MV-4-11 (cell line): ENCODE data around the gene CABLES1.

ENCODE experiments used
- DNase-seq: peaks from one replicate; lab custom pipeline; 2025; lab: John Stamatoyannopoulos, UW

The CABLES1 gene

GRCh38 chr18:23194155-23194996 is 59.1 kb downstream of the CABLES1 start:
- DNase-seq, result no peak

- DNase-seq, result no peak
Observed at GRCh38 chr18:23194997-23195957, 60.0 kb downstream of the CABLES1 start.

GRCh38 chr18:23196119-23197007 is 61.1 kb downstream of the CABLES1 start:
- DNase-seq, result no peak

- no peak for DNase-seq
Observed at GRCh38 chr18:23198217-23198845, 63.0 kb downstream of the CABLES1 start.

- no peak for DNase-seq
Observed at GRCh38 chr18:23200756-23201155, 65.5 kb downstream of the CABLES1 start.

- DNase-seq, result no peak
Observed at GRCh38 chr18:23201741-23202140, 66.5 kb downstream of the CABLES1 start.

- no peak for DNase-seq
Observed at GRCh38 chr18:23203891-23204432, 68.7 kb downstream of the CABLES1 start.

- DNase-seq, result no peak
Observed at GRCh38 chr18:23204589-23205235, 69.4 kb downstream of the CABLES1 start.

- no peak for DNase-seq
Observed at GRCh38 chr18:23205980-23206379, 70.7 kb downstream of the CABLES1 start.

- no peak for DNase-seq
Observed at GRCh38 chr18:23207191-23207955, 72.1 kb downstream of the CABLES1 start.

GRCh38 chr18:23207994-23208393 is 72.7 kb downstream of the CABLES1 start:
- no peak for DNase-seq

- no peak for DNase-seq
Observed at GRCh38 chr18:23208600-23208999, 73.3 kb downstream of the CABLES1 start.

- DNase-seq, result no peak
Observed at GRCh38 chr18:23209031-23209430, 73.7 kb downstream of the CABLES1 start.

- no peak for DNase-seq
Observed at GRCh38 chr18:23209796-23210195, 74.5 kb downstream of the CABLES1 start.

- no peak for DNase-seq
Observed at GRCh38 chr18:23210526-23210925, 75.2 kb downstream of the CABLES1 start.

- no peak for DNase-seq
Observed at GRCh38 chr18:23211146-23211545, 75.9 kb downstream of the CABLES1 start.

- DNase-seq, result no peak
Observed at GRCh38 chr18:23212161-23212560, 76.9 kb downstream of the CABLES1 start.

- DNase-seq, result peak; percentile 58
Observed at GRCh38 chr18:23213200-23213599, 77.9 kb downstream of the CABLES1 start.

GRCh38 chr18:23217781-23218180 is 82.5 kb downstream of the CABLES1 start:
- DNase-seq, result no peak

GRCh38 chr18:23220355-23220754 is 85.1 kb downstream of the CABLES1 start:
- DNase-seq, result no peak
